Fibroblast of lung (primary cell): ENCODE results near the gene SLC1A4. TPM values are rescaled to one million over a fixed set of nuclear protein-coding genes. Genes with fewer than 3 reads are reported as not detected.
A peak's percentile ranks its signal among the peaks of the same experiment; 100 is the strongest.

Source experiments
- DNase-seq, 2 donors: peaks; one replicate each; pipeline versions ENCODE4 v3.0.0 to v3.0.0-alpha.2; 2010; ENCODE audit warnings: low read depth in 2 of 2
- H2AFZ ChIP-seq: 2 replicates; pipeline ENCODE4 v1.5.1; 2012; ENCODE audit warnings: low read length, control low read depth, inconsistent platforms
- H3K27ac ChIP-seq: 2 replicates; pipeline ENCODE4 v1.5.1; 2011; ENCODE audit warnings: low read length, control low read depth; ENCODE audit not compliant: insufficient read depth
- H3K27me3 ChIP-seq: 2 replicates; pipeline ENCODE4 v1.5.1; 2011; ENCODE audit warnings: mild to moderate bottlenecking, low read length; ENCODE audit not compliant: control insufficient read depth, insufficient read depth
- H3K36me3 ChIP-seq: 2 replicates; pipeline ENCODE4 v1.5.1; 2011; ENCODE audit warnings: low read length; ENCODE audit not compliant: control insufficient read depth, insufficient read depth
- H3K4me1 ChIP-seq: 2 replicates; pipeline ENCODE4 v1.5.1; 2011; ENCODE audit warnings: low read length; ENCODE audit not compliant: control insufficient read depth, insufficient read depth; ENCODE audit errors: extremely low read depth
- H3K4me2 ChIP-seq: 2 replicates; pipeline ENCODE4 v1.5.1; 2011; ENCODE audit warnings: low read length, control low read depth; ENCODE audit not compliant: insufficient read depth; ENCODE audit errors: extremely low read depth
- H3K4me3 ChIP-seq, 4 experiments: fragments of 200-600 bp in 1 of 4; sonication (generic) in 1 of 4; replicated peaks in 1 of 4; 2 replicates each; pipeline ENCODE4 v1.5.1; 2011 to 2016; ENCODE audit warnings: low read length in 4 of 4, low read depth in 3 of 4, mild to moderate bottlenecking in 3 of 4, control low read depth in 2 of 4, inconsistent platforms in 1 of 4, mixed read lengths in 1 of 4; ENCODE audit not compliant: insufficient read depth in 1 of 4; ENCODE audit errors: control extremely low read depth in 1 of 4
- H3K79me2 ChIP-seq: 2 replicates; pipeline ENCODE4 v1.5.1; 2012; ENCODE audit warnings: mild to moderate bottlenecking, low read length, inconsistent platforms; ENCODE audit not compliant: control insufficient read depth, insufficient read depth
- H3K9ac ChIP-seq: 2 replicates; pipeline ENCODE4 v1.5.1; 2011; ENCODE audit warnings: mild to moderate bottlenecking, low read length, control low read depth; ENCODE audit not compliant: insufficient read depth
- H3K9me3 ChIP-seq: 2 replicates; pipeline ENCODE4 v1.5.1; 2012; ENCODE audit warnings: low read depth, low read length; ENCODE audit not compliant: control insufficient read depth, insufficient read depth
- H4K20me1 ChIP-seq: 2 replicates; pipeline ENCODE4 v1.5.1; 2011; ENCODE audit warnings: low read length; ENCODE audit not compliant: control insufficient read depth, insufficient read depth; ENCODE audit errors: extremely low read depth
- CTCF ChIP-seq, 2 donors: IDR thresholded peaks in 1 of 2; conservative IDR thresholded peaks in 1 of 2; 1 replicate in 1 of 2; 2 replicates in 1 of 2; pipeline ENCODE4 v1.5.1; 2011 to 2012; ENCODE audit warnings: low read length in 2 of 2, control low read depth in 1 of 2, inconsistent platforms in 1 of 2, low read depth in 1 of 2, mild to moderate bottlenecking in 1 of 2
- EZH2 ChIP-seq: IDR thresholded peaks from 2 replicates; pipeline ENCODE4 v1.5.1; 2012; ENCODE audit warnings: low read length, control low read depth, mild to moderate bottlenecking; ENCODE audit errors: missing control alignments
- polyA plus RNA-seq, 2 donors: library from polyadenylated mRNA; depleted of rRNA in 1 of 2; stranded (reverse) in 1 of 2; unstranded in 1 of 2; fragments of >200 nt; gene quantifications; 2 replicates each; pipeline ENCODE4 v1.2.1, GENCODE V29; 2011 to 2012; ENCODE audit warnings: missing spikeins in 1 of 2
- total RNA-seq: library from RNA; depleted of rRNA; stranded (reverse); fragments of >200 nt; gene quantifications from 2 replicates; pipeline ENCODE4 v1.2.1, GENCODE V29; 2014

The SLC1A4 gene
- total and polyA plus RNA-seq, 2 donors (not counting 1 experiment from before 2014, with no cell fraction given) = 4.9 to 20.8 TPM

GRCh38 chr2:64988420-64989125 is 626 bp upstream of the SLC1A4 start:
- Histone ChIP-seq H3K4me3 (peak overlapping the region; percentile 69 to 80 (median 74)), H3K36me3 (no peaks in the 10 kb centered on the region), H3K4me2 (peak overlapping the region; percentile 83), H3K27me3 (no peaks in the 10 kb centered on the region), H4K20me1 (no peaks in the 10 kb centered on the region), H3K79me2 (no peaks in the 10 kb centered on the region), H2AFZ (peak overlapping the region; percentile 70), H3K4me1 (peaks cover 3% of the 10 kb centered on the region), H3K27ac (peak overlapping the region; percentile 87), H3K9ac (peak overlapping the region; percentile 91), H3K9me3 (no peaks in the 10 kb centered on the region)
- peak; percentile 85 to 92 for DNase-seq
- TF ChIP-seq CTCF (conservative IDR thresholded peaks at IDR 0.05 in 1 of 2, IDR thresholded peaks at IDR 0.05 in 1 of 2; ENCODE audit: low read depth in 1 of 2, low read length in 2 of 2) (peak; percentile 20 to 36), EZH2 (no peak)

GRCh38 chr2:64989982-64990614 is 899 bp downstream of the SLC1A4 start:
- Histone ChIP-seq H3K27ac (no peak overlapping the region), H3K79me2 (no peaks in the 10 kb centered on the region), H3K4me1 (peaks cover 3% of the 10 kb centered on the region), H3K9me3 (no peaks in the 10 kb centered on the region), H3K36me3 (no peaks in the 10 kb centered on the region), H4K20me1 (no peaks in the 10 kb centered on the region), H3K4me3 (peak overlapping the region; percentile 9 to 74 (median 64)), H3K9ac (peak overlapping the region; percentile 91), H3K27me3 (no peaks in the 10 kb centered on the region), H3K4me2 (peak overlapping the region; percentile 46), H2AFZ (peak overlapping the region; percentile 1)
- TF ChIP-seq CTCF (conservative IDR thresholded peaks at IDR 0.05 in 1 of 2, IDR thresholded peaks at IDR 0.05 in 1 of 2; ENCODE audit: low read depth in 1 of 2, low read length in 2 of 2) (no peak), EZH2 (no peak)
- DNase-seq = no peak

- peak overlapping the region in 2 of 4 experiments; percentile 60 to 74 for H3K4me3 ChIP-seq
- no peak overlapping the region for H3K4me2 ChIP-seq
- TF ChIP-seq EZH2 (no peak), CTCF (conservative IDR thresholded peaks at IDR 0.05 in 1 of 2, IDR thresholded peaks at IDR 0.05 in 1 of 2; ENCODE audit: low read depth in 1 of 2, low read length in 2 of 2) (no peak)
- peaks cover 3% of the 10 kb centered on the region for H3K4me1 ChIP-seq
- no peak overlapping the region for H3K9ac ChIP-seq
- DNase-seq = no peak
- no peaks in the 10 kb centered on the region for H3K27me3 ChIP-seq
- H2AFZ ChIP-seq = no peak overlapping the region
- no peaks in the 10 kb centered on the region for H3K36me3 ChIP-seq
- H3K79me2 ChIP-seq = no peaks in the 10 kb centered on the region
- no peaks in the 10 kb centered on the region for H4K20me1 ChIP-seq
- no peaks in the 10 kb centered on the region for H3K9me3 ChIP-seq
- no peak overlapping the region for H3K27ac ChIP-seq
Observed at GRCh38 chr2:64990876-64991275, 1.7 kb downstream of the SLC1A4 start.
